Vagina (tissue), 2 donors: ENCODE results near the gene SLC8A1.

Source experiments
- POLR2A ChIP-seq, 2 donors: fragments of 450-650 bp; IDR thresholded peaks; one replicate each; pipeline ENCODE4 v1.6.1; 2017; ENCODE audit warnings: antibody characterized with exemption in 2 of 2, mild to moderate bottlenecking in 2 of 2, moderate library complexity in 2 of 2
- POLR2AphosphoS5 ChIP-seq, 2 donors: sonication (generic); formaldehyde crosslinking; IDR thresholded peaks; one replicate each; pipeline ENCODE4 v1.9.0; 2017; ENCODE audit warnings: antibody characterized with exemption in 2 of 2, mild to moderate bottlenecking in 2 of 2, low read depth in 1 of 2; ENCODE audit not compliant: insufficient read depth in 1 of 2
- TF ChIP-seq, protein P1 (sequence below), 3 experiments: fragments of 450-650 bp in 2 of 3; fragments of 200-600 bp in 1 of 3; sonication (generic) in 1 of 3; IDR thresholded peaks; one replicate each; pipeline ENCODE4 v1.5.1; 2017 to 2019; ENCODE audit warnings: antibody characterized with exemption in 3 of 3, mild to moderate bottlenecking in 2 of 3, moderate library complexity in 2 of 3

- TF ChIP-seq POLR2AphosphoS5 (IDR thresholded peaks at IDR 0.05; ENCODE audit: insufficient read depth in 1 of 2, low read depth in 1 of 2) = no peak
- TF ChIP-seq, protein P1, sequence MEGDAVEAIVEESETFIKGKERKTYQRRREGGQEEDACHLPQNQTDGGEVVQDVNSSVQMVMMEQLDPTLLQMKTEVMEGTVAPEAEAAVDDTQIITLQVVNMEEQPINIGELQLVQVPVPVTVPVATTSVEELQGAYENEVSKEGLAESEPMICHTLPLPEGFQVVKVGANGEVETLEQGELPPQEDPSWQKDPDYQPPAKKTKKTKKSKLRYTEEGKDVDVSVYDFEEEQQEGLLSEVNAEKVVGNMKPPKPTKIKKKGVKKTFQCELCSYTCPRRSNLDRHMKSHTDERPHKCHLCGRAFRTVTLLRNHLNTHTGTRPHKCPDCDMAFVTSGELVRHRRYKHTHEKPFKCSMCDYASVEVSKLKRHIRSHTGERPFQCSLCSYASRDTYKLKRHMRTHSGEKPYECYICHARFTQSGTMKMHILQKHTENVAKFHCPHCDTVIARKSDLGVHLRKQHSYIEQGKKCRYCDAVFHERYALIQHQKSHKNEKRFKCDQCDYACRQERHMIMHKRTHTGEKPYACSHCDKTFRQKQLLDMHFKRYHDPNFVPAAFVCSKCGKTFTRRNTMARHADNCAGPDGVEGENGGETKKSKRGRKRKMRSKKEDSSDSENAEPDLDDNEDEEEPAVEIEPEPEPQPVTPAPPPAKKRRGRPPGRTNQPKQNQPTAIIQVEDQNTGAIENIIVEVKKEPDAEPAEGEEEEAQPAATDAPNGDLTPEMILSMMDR (IDR thresholded peaks at IDR 0.05) = no peak
- no peak for TF ChIP-seq POLR2A (IDR thresholded peaks at IDR 0.05)
These were observed 283.3 kb downstream of the SLC8A1 start for GRCh38 chr2:40168546-40168945.
